ENCODE measurements around the gene THUMPD1.

- TF ChIP-seq POLR2A (IDR thresholded peaks at IDR 0.05; ENCODE audit: borderline replicate concordance, extremely low read depth, insufficient read depth, insufficient read length), result no peak
- TF ChIP-seq REST (IDR thresholded peaks at IDR 0.05; ENCODE audit: low read depth), result no peak
- TF ChIP-seq, protein P1, sequence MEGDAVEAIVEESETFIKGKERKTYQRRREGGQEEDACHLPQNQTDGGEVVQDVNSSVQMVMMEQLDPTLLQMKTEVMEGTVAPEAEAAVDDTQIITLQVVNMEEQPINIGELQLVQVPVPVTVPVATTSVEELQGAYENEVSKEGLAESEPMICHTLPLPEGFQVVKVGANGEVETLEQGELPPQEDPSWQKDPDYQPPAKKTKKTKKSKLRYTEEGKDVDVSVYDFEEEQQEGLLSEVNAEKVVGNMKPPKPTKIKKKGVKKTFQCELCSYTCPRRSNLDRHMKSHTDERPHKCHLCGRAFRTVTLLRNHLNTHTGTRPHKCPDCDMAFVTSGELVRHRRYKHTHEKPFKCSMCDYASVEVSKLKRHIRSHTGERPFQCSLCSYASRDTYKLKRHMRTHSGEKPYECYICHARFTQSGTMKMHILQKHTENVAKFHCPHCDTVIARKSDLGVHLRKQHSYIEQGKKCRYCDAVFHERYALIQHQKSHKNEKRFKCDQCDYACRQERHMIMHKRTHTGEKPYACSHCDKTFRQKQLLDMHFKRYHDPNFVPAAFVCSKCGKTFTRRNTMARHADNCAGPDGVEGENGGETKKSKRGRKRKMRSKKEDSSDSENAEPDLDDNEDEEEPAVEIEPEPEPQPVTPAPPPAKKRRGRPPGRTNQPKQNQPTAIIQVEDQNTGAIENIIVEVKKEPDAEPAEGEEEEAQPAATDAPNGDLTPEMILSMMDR (IDR thresholded peaks at IDR 0.05 in 2 of 3, conservative IDR thresholded peaks at IDR 0.05 in 1 of 3; ENCODE audit: borderline replicate concordance in 1 of 3, insufficient read depth in 1 of 3, low read depth in 2 of 3, low read length in 2 of 3), result no peak
- TF ChIP-seq POLR2AphosphoS5 (IDR thresholded peaks at IDR 0.05; ENCODE audit: low read depth, low read length), result no peak
- no peak for TF ChIP-seq SIN3A (IDR thresholded peaks at IDR 0.05; ENCODE audit: low read depth)
- TF ChIP-seq FOSL1 (IDR thresholded peaks at IDR 0.05; ENCODE audit: low read depth), result no peak
- no peak for TF ChIP-seq ZFX (IDR thresholded peaks at IDR 0.05)
- TF ChIP-seq TCF7L2 (IDR thresholded peaks at IDR 0.05; ENCODE audit: borderline replicate concordance, extremely low read depth, insufficient read depth, insufficient read length), result no peak
- TF ChIP-seq, protein P2, sequence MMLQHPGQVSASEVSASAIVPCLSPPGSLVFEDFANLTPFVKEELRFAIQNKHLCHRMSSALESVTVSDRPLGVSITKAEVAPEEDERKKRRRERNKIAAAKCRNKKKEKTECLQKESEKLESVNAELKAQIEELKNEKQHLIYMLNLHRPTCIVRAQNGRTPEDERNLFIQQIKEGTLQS (IDR thresholded peaks at IDR 0.05), result no peak
- no peak for TF ChIP-seq SRF (IDR thresholded peaks at IDR 0.05; ENCODE audit: low read depth)
- TF ChIP-seq EZH2 (IDR thresholded peaks at IDR 0.05), result no peak
Measured at GRCh38 chr16:20768121-20768520, 26.5 kb upstream of the THUMPD1 start.

Data from HCT116 (cell line).